GM23248 (cell line): Measurements from ENCODE around the gene EFL1.

Source experiments
- EZH2 ChIP-seq: fragments of 200-600 bp; sonication (generic); IDR thresholded peaks from 2 replicates; pipeline ENCODE4 v1.6.1; 2018; ENCODE audit warnings: antibody characterized with exemption, mild to moderate bottlenecking; ENCODE audit not compliant: insufficient read depth, poor library complexity, severe bottlenecking
- EZH2phosphoT487 ChIP-seq: fragments of 200-600 bp; sonication (generic); IDR thresholded peaks from 2 replicates; pipeline ENCODE4 v1.6.1; 2018; ENCODE audit warnings: antibody characterized with exemption, moderate library complexity, mild to moderate bottlenecking, low read depth; ENCODE audit not compliant: insufficient read depth

GRCh38 chr15:82091636-82092140 is 170.8 kb downstream of the EFL1 start:
- TF ChIP-seq EZH2 = no peak
- TF ChIP-seq EZH2phosphoT487 = no peak
